ENCODE measurements around the gene SRSF3.
"Not testable (repeated sequence)": the region's sequence is repeated elsewhere in the genome, so short reads cannot be mapped to it uniquely, and the experiment has no call there.

The SRSF3 gene

DNA sequence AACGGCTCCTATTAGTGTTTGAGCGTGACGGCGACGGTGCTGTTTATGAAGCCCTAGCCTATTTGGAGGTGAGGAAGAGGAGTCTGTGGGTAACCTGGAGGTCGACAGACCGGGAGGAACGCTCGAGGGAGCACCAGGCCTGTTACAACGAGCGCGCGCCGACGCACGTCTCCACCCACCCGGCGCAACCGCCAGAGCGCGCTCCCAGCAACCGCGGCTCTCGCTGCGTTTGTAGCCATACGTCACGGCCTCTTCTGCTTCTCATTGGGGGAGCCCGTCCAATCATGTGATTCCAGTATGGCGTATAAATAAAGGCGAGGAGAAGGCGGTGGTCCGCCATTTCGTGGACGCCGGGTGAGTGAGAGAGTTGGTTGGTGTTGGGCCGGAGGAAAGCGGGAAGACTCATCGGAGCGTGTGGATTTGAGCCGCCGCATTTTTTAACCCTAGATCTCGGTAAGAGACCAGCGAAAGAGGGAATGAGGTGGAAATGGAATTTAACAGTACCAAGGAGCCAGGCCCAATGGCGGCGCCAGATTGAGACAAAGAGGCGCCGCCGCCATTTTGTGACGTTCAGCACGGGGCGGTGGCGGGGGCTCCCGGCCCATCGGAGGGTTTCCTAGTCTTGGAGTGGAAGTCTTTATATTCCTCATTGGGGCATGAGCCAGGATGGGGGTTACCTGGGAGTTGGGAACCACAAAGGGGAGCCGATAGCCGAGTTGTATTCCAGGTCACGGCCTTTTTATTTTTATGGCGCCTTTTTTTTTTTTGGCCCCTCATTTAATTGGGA, at the start of gene SRSF3:
Gene SRSF3, plus strand, starts transcription at position 334 of the 787 bp plus-strand sequence. CDS start 2,401 bp downstream, outside the sequence.
- in situ Hi-C loops (cut with HindIII; ENCODE audit: low sequenced_read_pairs): loop anchor here (10.0 kb wide), 1 partner anchor 161 kb away; no protein-coding TSS in a partner anchor

DNA sequence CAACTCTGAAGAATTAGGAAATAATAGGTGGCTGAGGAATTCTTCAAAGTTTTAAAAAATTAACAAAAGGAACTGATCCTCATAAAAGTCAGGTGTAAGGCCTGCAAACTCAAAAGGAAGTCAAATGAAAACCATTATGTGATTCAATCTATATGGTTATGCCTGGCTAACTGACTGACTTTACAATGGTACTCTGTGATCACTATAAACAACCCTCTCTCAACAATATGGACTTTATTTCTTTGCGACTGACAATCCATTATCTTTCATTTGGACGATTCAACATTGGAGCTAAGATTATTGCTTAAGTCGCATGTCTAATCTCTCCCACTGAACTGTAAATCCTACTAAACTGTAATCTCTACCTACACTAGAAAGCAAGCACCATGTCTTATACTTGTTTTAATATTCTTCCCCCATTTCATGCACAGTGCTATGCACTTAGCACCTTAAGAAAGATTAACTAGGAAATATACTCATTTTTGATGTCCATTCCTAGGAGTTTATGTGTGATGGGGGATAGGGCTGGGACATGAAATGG, 48.3 kb upstream of the SRSF3 start:
- in situ Hi-C loops (cut with HindIII; ENCODE audit: low sequenced_read_pairs): no loop called here

DNA sequence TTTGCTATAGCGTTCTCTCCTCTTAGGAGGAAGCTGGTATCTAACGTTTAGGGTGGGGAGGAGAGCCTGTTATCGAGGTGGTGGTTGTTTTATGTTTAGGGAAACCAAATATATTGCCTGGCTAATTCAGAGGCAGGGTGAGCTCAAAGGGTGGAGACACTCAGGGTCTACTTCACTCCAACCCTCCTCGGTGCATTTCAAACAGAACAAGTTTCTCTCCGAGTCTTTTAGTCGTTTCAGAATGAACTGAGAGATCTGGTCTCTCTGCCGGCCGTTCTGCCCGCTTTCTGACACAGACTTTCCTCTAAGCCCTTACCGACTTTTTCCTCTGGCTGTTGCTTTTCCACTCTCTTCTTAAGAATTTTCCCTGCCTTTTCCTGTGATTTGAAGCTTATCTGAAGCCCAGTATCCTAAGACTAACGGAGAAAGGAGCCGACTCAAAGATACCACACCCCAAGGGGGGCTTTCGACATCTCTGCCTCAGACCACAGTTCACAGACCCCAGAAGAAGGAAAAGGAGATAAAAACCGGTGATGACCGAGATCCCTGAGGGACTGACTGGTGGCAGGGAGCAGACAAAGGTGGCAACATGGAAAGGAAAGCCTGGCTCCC, 47.7 kb upstream of the SRSF3 start:
- in situ Hi-C loops (cut with HindIII; ENCODE audit: low sequenced_read_pairs): no loop called here

DNA sequence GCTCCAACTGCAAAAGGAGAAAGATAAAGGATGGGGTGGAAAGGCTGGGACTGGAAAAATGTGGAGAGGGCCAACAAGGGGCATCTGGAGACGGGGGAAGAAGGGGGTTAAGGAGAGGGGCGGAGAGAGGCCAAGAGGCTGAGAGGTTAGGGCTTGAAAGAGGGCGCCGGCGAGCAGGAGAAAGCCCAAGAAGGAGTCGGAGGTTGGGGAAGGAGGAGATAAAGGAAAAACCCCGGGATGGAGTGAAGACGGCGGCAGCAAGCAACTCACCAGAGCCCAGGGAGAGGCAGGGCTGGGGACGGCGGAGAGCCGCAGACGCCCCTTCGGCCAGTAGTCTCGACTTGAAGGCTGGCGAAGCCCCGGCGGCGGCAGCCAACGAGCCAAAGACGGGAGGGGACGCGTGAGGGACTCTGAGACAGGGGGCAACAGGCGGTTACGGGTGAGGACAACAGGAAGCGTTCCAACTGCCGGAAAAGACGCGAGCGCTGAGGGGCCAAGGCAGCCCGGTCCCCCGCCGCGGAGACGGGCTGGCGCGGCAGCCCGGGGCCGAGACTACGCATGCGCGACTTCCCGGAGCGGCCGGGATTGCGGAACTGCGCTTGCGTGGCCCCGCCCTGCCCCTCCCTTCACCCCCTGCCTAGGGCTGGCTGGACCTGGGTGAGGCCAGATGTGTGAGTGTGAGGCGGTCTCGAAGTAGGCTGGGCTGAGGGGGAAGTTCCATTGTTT, 47.1 kb upstream of the SRSF3 start, which contains the start of gene STK38:
Gene STK38, minus strand, starts transcription at position 560 of the 726 bp plus-strand sequence. CDS start 7,277 bp downstream, outside the sequence.
- in situ Hi-C loops (cut with HindIII; ENCODE audit: low sequenced_read_pairs): no loop called here

DNA sequence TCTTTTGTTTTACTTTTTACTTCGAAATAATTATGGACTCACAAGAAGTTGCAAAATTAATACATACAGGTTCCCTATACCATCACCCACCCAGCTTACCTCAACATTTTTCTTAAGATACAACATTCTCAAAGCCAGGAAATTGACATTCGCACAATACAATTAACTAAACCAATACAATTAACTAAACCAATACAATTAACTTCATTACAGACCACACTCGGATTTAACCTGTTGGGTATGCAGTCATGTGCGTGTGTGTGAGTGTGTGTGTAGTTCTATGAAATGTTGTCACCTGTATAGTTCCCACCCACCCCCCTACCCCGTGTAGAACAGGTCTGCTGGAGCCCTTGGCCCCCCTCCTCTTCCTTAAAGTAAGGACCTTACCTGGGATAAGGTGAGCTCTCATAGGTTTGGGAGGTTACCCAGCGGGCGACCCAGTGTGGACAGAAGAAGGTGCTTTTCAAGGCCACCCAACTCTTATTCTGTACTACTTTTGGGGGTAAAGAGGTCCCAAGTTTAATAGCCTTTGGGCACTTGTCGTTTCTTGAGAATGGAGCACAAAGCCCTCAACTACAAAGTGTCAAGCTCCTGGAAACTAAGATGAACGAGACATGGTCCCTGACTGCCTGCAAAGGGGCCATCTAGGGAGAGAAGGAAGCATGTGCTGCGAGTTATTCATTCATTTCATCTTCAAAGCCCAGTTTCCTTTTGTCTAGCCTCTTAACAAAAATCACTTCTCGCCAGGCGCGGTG, 46.3 kb upstream of the SRSF3 start:
- in situ Hi-C loops (cut with HindIII; ENCODE audit: low sequenced_read_pairs): no loop called here

DNA sequence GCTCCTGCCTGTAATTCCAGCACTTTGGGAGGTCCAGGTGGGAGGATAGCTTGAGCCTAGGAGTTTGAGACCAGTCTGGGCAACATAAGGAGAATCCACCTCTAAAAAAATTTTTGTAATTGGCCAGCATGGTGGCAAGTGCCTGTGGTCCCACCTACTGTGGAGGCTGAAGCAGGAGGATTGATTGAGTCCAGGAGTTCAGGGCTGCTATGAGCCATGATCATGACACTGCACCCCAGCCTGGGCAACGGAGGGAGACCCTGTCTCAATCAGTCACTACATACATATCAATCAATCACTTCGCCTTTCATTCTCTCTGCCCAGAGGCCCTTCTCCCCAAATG, 45.8 kb upstream of the SRSF3 start:
- in situ Hi-C loops (cut with HindIII; ENCODE audit: low sequenced_read_pairs): no loop called here

DNA sequence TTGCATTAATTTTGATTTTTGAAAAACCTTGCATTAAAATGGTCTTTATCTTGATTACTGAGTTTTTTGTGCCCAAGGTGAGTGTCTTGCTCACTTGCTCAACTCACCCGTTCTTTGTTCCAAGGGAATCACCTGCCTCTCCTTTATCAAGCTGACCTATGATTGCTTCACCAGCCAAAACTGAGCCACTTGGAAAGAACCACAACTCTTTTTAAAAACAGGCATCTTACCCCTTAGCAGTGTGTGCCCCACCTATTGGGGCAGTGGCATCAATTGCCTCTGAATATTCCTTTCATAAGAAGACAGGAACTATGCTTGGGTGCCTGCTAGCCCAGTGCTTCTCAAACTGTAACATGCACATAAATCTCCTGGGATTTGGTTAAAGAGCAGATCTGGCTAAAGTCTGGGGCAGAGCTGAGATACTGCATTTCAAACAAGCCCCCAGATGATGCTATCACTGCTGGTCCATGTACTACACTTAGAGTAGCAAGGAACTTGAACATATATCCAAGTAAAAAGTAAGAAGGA, 43.6 kb upstream of the SRSF3 start:
- in situ Hi-C loops (cut with HindIII; ENCODE audit: low sequenced_read_pairs): no loop called here

DNA sequence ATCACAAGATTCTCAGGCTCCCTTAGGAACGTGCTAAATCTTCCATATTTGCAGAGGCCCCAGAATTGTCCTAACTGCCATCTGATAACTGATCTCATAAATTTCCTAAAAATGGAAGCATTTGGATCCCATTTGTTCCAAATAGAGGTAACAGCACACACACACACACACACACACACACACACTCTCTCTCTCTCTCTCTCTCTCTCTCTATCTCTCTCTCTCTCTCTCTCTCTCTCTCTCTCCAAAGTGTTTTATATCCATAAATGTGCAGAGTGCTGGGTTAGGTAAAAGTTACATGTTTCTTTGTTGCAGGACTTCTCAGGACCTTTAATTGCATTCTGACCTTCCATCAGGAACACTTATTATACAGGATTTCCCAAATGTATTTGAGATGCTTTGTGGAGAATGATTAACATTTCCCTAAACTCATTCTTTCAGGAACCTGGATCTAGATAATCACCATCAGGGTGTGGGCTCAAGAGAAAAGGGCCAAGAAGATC, 38.4 kb upstream of the SRSF3 start:
- in situ Hi-C loops (cut with HindIII; ENCODE audit: low sequenced_read_pairs): no loop called here

DNA sequence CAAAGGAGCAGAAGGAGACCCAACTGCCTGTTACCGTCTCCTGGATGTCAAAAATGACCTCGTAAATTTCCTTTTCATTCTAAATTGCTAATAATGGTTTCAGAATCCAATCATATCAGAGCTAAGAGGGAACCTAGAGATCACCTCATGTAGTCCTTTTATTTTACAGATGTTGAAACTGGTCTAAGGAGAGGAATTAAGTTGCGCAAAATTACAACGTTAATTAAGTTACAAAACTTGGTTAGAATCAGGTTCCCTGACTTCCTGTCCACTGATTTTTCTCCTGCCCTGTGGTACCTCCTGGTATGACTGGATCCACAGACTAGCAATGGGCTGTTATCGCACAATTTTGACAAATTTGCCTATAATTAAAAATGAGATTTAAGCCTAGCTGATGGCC, 37.9 kb upstream of the SRSF3 start:
- in situ Hi-C loops (cut with HindIII; ENCODE audit: low sequenced_read_pairs): no loop called here

DNA sequence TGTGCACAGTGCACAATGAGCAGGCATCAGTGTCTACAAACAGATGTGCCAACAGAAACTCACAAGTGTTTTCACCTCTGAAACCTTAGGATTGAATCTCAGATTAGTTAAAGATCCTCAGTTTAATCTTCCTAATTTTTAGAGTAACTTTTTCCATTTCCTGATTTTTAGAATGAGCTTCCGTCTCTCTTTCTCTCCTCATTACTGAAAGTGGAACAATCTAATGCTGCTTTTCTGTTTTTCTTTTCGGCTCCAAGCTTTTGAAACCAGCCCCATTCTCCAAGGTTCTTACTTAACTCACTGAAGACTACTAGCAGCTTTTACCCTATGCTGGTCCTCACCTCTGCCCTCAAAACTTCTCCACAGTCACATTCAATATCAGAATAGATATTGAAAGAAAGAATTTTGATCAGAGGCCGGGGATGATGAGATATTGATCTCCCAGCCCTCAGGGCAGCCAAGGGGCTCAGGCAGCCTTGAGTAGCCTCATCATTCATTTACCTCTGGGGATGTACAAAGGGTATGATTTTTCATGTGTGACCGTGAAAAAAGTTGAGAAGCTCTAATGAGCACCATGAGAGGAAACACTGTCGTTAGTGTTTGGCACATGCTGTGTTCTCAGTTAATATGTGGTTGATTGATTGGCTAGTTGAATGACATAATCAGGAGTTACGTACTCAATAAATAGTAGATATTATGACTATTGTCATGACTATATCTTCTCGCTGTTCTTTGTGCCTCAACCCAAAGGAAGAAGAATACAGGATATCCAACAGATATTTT, 35.0 kb upstream of the SRSF3 start:
- in situ Hi-C loops (cut with HindIII; ENCODE audit: low sequenced_read_pairs): no loop called here

DNA sequence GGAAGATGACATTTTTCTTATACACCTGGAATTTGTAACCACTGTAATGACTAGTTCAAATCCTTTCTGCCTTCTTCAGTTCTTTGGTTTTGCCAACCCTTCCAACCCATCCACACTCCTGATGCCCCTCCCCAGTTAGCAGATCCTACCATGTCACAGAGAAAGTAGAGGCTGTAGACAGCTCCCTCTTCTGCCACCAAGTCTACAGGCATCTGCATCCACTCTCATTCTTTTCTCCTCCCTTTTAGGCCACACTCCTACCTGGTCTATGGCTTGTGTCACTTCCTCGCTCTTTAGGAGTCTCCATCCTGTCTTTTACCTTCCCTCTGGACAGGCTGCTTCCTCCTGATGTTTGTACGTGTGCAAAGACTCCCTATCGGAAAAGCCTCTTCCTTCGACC, 33.3 kb upstream of the SRSF3 start:
- in situ Hi-C loops (cut with HindIII; ENCODE audit: low sequenced_read_pairs): no loop called here

DNA sequence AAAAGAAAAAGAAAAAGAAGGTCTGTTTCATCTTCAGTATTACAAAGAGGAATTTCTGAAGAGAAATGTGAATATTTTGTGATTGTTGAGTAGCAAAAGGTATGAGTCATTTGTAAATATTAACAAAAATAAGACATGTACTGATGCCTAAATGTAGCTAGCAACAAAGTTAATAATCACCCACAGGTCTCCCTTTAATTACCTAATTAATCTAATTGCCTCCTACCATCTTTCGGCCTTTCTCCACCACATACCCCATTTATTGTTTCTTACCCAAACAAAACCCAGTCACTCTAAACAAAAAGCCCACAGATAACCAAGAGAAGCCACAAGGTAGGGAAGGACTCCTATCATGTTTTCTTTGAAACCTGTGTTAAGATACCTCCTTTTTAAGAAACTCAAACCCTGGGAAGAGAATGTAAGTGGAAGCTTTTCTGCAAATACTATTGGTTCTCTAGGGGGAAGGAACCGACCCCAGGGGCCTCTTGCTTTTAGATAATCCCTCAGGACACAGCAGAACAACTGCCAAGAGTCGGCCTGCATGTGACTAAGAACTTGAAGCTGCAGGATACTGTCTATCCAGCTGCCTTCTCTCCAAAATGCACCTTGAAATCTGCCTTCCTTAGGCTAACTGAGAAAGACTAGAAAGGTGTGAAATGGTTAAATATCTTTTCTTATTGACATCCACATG, 30.8 kb upstream of the SRSF3 start:
- in situ Hi-C loops (cut with HindIII; ENCODE audit: low sequenced_read_pairs): no loop called here

DNA sequence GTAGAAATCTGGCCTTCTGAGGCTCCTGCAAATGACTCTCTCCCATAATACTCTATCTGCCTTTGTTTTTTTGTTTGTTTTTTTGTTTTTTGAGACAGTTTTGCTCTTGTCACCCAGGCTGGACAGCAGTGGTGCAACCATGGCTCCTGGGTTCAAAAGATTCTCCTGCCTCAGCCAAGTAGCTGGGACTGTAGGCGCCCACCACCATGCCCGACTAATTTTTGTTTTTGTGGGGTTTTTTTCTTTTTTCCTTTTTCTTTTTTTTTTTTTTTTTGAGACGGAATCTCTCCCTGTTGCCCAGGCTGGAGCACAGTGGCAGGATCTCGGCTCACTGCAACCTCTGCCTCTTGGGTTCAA, 30.3 kb upstream of the SRSF3 start:
- in situ Hi-C loops (cut with HindIII; ENCODE audit: low sequenced_read_pairs): no loop called here

DNA sequence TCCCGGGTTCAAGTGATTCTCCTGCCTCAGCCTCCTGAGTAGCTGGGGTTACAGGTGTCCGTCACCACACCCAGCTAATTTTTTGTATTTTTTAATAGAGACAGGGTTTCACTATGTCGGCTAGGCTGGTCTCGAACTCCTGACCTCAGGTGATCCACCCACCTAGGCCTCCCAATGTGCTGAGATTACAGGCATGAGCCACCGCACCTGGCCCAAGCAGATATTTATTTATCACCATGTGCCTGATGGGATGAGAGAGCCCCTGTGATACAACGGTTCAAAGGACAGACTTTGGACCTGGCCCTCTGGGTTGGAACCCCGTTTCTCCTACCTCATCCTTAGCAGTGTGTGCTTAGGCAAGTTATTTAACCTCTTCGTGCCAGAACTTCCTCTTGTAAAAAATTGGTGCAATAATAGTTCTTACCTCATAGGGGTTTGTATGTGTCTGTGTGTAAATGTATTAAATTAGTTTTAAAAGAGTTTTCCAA, 27.7 kb upstream of the SRSF3 start:
- in situ Hi-C loops (cut with HindIII; ENCODE audit: low sequenced_read_pairs): no loop called here

DNA sequence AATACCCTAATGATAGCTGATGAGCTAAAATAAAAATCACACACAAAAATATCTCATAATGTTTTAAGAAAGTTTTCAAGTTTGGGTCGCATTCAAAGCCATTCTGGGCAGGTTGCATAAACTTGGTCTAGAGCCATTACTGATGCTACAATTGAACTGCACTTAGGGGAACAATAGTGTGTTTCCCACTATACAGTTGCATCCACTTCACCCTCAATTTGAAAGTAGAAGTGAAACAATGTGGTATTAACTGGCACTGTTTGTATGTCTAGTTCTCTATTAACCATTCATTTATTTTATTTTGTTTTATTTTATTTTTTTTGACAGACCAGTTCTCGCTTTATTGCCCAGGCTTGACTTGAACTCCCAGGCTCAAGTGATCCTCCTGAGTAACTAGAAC, 23.9 kb upstream of the SRSF3 start:
- in situ Hi-C loops (cut with HindIII; ENCODE audit: low sequenced_read_pairs): no loop called here

DNA sequence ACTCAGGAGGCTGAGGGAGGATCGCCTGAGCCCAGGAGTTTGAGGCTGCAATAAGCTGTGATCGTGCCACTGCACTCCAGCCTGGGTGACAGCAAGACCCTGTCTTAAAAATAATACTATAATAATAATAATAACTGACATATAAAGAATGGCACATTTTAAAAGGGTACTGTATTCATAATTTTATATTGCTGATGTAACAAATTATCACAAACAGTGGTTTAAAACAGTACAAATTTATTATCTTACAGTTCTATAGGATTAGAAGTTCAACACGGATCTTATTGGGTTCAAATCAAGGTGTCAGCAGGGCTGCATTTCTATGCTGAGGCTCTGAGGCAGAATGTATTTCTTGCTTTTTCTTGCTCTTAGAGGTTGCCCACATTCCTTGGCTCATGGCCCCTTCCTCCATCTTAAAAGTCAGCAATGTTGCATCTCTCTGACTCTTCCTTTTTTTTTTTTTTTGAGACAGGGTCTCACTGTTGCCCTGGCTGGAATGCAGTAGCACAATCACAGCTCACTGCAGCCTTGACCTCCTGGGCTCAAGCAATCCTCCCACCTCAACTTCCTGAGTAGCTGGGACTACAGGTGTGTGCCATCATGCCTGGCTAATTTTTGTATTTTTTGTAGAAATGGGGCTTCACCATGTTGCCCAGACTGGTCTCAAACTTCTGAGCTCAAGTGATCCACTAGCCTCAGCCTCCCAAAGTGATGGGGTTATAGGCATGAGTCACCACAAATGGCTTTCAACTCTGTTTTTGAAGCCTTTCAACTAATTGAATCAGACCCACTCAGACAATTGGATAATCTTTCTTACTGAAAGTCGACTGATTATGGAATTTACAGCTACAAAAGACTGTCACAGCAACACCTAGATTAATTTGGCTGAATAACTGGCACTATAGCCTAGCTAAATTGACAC, 22.8 kb upstream of the SRSF3 start:
- in situ Hi-C loops (cut with HindIII; ENCODE audit: low sequenced_read_pairs): no loop called here

DNA sequence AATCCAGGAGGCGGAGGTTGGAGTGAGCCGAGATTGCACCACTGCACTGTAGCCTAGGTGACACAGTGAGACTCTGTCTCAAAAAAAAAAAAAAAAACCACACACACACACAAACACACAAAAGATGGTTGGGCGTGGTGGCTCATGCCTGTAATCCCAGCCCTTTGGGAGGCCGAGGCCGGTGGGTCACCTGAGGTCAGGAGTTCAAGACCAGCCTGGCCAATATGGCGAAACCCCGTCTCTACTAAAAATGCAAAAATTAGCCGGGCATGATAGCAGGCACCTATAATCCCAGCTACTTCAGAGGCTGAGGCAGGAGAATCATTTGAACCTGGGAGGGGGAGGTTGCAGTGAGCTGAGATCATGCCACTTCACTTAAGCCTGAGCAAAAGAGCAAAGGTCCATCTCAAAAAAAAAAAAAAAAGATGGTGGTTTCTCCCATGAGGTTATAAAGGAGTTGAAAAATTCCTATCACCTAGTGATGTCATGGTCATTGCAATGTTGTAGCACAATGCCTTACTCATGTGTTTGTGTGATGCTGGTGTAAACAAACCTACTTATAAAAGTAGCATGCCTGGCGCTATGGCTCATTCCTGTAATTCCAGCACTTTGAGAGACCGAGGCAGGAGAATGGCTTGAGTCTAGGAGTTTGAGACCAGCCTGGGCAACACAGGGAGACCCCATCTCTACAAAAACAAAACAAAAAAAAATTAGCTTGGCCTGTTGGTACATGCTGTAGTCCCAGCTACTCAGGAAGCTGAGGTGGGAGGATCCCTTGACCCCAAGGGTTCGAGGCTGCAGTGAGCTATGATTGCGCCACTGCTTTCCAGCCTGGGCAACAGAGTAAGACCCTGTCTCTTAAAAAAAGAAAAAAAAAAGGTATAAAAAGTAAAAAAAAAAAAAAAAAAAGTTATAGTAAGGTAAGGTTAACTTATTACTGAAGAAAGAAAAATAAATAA, 21.5 kb upstream of the SRSF3 start:
- in situ Hi-C loops (cut with HindIII; ENCODE audit: low sequenced_read_pairs): not testable (repeated sequence)

All from endothelial cell of hepatic sinusoid (primary cell).